Measurements from ENCODE around the gene SRGAP3.

DNA sequence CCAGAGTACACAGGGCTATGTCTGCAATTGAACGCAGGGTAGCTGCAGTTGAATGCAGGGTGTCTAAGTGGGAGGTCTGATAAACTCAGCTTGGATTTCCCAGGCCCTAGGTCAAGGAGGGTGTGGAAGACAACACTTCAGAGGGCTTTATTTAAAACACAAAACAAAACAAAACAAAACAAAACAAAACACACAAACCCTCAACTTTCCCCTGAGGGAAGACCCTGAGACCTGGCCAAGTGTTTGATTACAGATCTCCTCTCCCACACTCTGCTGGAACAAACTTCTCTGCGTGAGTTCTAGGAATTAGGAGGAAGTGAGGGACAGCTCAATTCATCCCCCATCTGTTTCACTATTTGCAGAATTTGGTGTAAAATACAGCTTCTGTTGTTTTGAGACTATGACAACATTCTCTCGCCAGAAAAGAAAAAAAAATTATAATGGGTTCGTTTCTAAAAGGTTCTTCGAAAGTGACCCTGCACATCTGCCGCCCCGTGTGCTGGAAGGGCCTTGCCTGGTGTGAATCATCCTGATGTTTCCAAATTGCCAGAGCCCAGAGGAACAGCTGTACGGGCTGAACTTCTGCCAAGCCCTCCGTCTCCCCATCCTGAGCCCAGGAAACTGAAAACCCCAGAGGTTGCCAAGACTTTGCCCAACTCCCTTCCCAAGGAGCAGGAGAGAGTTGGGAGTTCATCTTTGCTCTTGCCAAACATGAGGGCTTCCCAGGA lies 212.9 kb downstream of the SRGAP3 start:
- TF ChIP-seq, protein P1, sequence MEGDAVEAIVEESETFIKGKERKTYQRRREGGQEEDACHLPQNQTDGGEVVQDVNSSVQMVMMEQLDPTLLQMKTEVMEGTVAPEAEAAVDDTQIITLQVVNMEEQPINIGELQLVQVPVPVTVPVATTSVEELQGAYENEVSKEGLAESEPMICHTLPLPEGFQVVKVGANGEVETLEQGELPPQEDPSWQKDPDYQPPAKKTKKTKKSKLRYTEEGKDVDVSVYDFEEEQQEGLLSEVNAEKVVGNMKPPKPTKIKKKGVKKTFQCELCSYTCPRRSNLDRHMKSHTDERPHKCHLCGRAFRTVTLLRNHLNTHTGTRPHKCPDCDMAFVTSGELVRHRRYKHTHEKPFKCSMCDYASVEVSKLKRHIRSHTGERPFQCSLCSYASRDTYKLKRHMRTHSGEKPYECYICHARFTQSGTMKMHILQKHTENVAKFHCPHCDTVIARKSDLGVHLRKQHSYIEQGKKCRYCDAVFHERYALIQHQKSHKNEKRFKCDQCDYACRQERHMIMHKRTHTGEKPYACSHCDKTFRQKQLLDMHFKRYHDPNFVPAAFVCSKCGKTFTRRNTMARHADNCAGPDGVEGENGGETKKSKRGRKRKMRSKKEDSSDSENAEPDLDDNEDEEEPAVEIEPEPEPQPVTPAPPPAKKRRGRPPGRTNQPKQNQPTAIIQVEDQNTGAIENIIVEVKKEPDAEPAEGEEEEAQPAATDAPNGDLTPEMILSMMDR (IDR thresholded peaks at IDR 0.05; ENCODE audit: poor library complexity): no peak
- TF ChIP-seq EZH2phosphoT487 (IDR thresholded peaks at IDR 0.05; ENCODE audit: low read depth, severe bottlenecking, unreplicated experiment): no peak

All from hepatocyte (in vitro differentiated cells).